ENCODE measurements around the gene PLEKHA8.
"Not testable (repeated sequence)": the region's sequence is repeated elsewhere in the genome, so short reads cannot be mapped to it uniquely, and the experiment has no call there.

The PLEKHA8 gene

GRCh38 chr7:30088362-30088761, 60.1 kb downstream of the PLEKHA8 start:
- TF ChIP-seq CTCF (IDR thresholded peaks at IDR 0.05; ENCODE audit: insufficient read depth, low read depth, low read length, missing control alignments), result no peak
- no peak overlapping the region for H3K4me3 ChIP-seq (ENCODE audit: low read length)
- no peak for DNase-seq (ENCODE audit: low read depth)

- DNase-seq (ENCODE audit: low read depth), result no peak
- TF ChIP-seq CTCF (IDR thresholded peaks at IDR 0.05; ENCODE audit: insufficient read depth, low read depth, low read length, missing control alignments), result no peak
These were observed 61.9 kb downstream of the PLEKHA8 start for GRCh38 chr7:30090111-30090510.

GRCh38 chr7:30091491-30091912, 63.3 kb downstream of the PLEKHA8 start:
- no peak for TF ChIP-seq CTCF (IDR thresholded peaks at IDR 0.05; ENCODE audit: insufficient read depth, low read depth, low read length, missing control alignments)
- DNase-seq (ENCODE audit: low read depth), result peak; percentile 76
- no peak overlapping the region for H3K4me3 ChIP-seq (ENCODE audit: low read length)

More at GRCh38 chr7:30090111-30090510, 61.9 kb downstream of the PLEKHA8 start:
- H3K4me3 ChIP-seq (ENCODE audit: low read length), result no peak overlapping the region

GRCh38 chr7:30091987-30092386, 63.8 kb downstream of the PLEKHA8 start:
- no peak for DNase-seq (ENCODE audit: low read depth)
- no peak overlapping the region for H3K4me3 ChIP-seq (ENCODE audit: low read length)
- no peak for TF ChIP-seq CTCF (IDR thresholded peaks at IDR 0.05; ENCODE audit: insufficient read depth, low read depth, low read length, missing control alignments)

- no peak overlapping the region for H3K4me3 ChIP-seq (ENCODE audit: low read length)
- DNase-seq (ENCODE audit: low read depth), result no peak
- TF ChIP-seq CTCF (IDR thresholded peaks at IDR 0.05; ENCODE audit: insufficient read depth, low read depth, low read length, missing control alignments), result no peak
These were observed 65.3 kb downstream of the PLEKHA8 start for GRCh38 chr7:30093420-30093952.

GRCh38 chr7:30098599-30098998, 70.4 kb downstream of the PLEKHA8 start:
- not testable (repeated sequence) for DNase-seq (ENCODE audit: low read depth); H3K4me3 ChIP-seq (ENCODE audit: low read length)

GRCh38 chr7:30102281-30102680, 74.1 kb downstream of the PLEKHA8 start:
- TF ChIP-seq CTCF (IDR thresholded peaks at IDR 0.05; ENCODE audit: insufficient read depth, low read depth, low read length, missing control alignments), result no peak
- no peak overlapping the region for H3K4me3 ChIP-seq (ENCODE audit: low read length)
- DNase-seq (ENCODE audit: low read depth), result no peak

Data from epithelial cell of esophagus (primary cell).